Activated CD8-positive, alpha-beta T cell treated with anti-CD3 and anti-CD28 coated beads, Interleukin-2, amount 10 ng/mL, durations not matched to agents 7 days and 5 days (primary cell): ENCODE data around the gene PNP. TPM values are rescaled to one million over a fixed set of nuclear protein-coding genes. Genes with fewer than 3 reads are reported as not detected.

ENCODE experiments used
- ATAC-seq: fragments of 150-1000 bp; cut with Tn5 transposase; one replicate; pipeline ENCODE4 v1.10.0; 2021; ENCODE audit warnings: moderate library complexity
- CTCF ChIA-PET: fragments of 350-600 bp; sonication (Branson Sonifier 250); formaldehyde crosslinking; loops from one replicate; lab custom pipeline; 2021; ENCODE audit warnings: antibody characterized with exemption; lab: Charles Lee
- POLR2A ChIA-PET: fragments of 350-600 bp; sonication (Branson Sonifier 250); formaldehyde crosslinking; loops from one replicate; lab custom pipeline; 2021; ENCODE audit warnings: antibody characterized with exemption; lab: Charles Lee
- DNase-seq: peaks from one replicate; pipeline ENCODE4 v3.0.0-alpha.2; 2020
- H3K27ac Mint-ChIP-seq: one replicate; pipeline ENCODE4 v1.8.0; 2021; ENCODE audit warnings: mild to moderate bottlenecking, mixed read lengths
- H3K27me3 Mint-ChIP-seq: one replicate; pipeline ENCODE4 v1.8.0; 2021; ENCODE audit warnings: low read depth, mixed read lengths
- H3K36me3 Mint-ChIP-seq: one replicate; pipeline ENCODE4 v1.8.0; 2021; ENCODE audit warnings: low read depth, mixed read lengths
- H3K4me1 Mint-ChIP-seq: one replicate; pipeline ENCODE4 v1.8.0; 2021; ENCODE audit warnings: low read depth, mixed read lengths
- H3K4me3 Mint-ChIP-seq: one replicate; pipeline ENCODE4 v1.8.0; 2021; ENCODE audit warnings: mild to moderate bottlenecking, mixed read lengths
- H3K9me3 Mint-ChIP-seq: one replicate; pipeline ENCODE4 v1.8.0; 2022; ENCODE audit warnings: mixed read lengths; ENCODE audit not compliant: insufficient read depth
- total RNA-seq, 2 experiments: library from RNA; stranded (reverse); gene quantifications; one replicate each; pipeline ENCODE4 v1.2.3, GENCODE V29; 2021

The PNP gene
- total RNA-seq, 2 experiments from 2014 or later: 211 to 216 TPM

- ATAC-seq (peak; percentile 70), DNase-seq (no peak)
- Mint-ChIP-seq H3K36me3 (peaks cover 36% of the 10 kb centered on the region), H3K4me1 (peaks cover 33% of the 10 kb centered on the region), H3K4me3 (no peak overlapping the region), H3K9me3 (no peaks in the 10 kb centered on the region), H3K27ac (no peak overlapping the region), H3K27me3 (no peaks in the 10 kb centered on the region)
- POLR2A ChIA-PET: interaction anchor here (0.6 to 3.6 kb wide), 14 partner anchors 8 to 982 kb away, joined by 3 to 32 read pairs (median 6); partner anchors contain the start of genes CCNB1IP1, PARP2, PNP and TEP1
- CTCF ChIA-PET: interaction anchor here (1.2 to 3.0 kb wide), 8 partner anchors 8 to 158 kb away, joined by 3 to 30 read pairs (median 6); no protein-coding TSS in a partner anchor
These were observed 13.6 kb upstream of the PNP start for GRCh38 chr14:20455355-20456300.

- peaks cover 37% of the 10 kb centered on the region for H3K36me3 Mint-ChIP-seq
- no peak for DNase-seq
- POLR2A ChIA-PET: interaction anchor here (1.8 to 3.6 kb wide), 5 partner anchors 12 to 114 kb away, joined by 8 to 32 read pairs (median 14); partner anchors contain the start of genes PARP2, PNP and TEP1
- no peaks in the 10 kb centered on the region for H3K9me3 Mint-ChIP-seq
- CTCF ChIA-PET: interaction anchor here (2.9 to 3.0 kb wide), 2 partner anchors 40 to 42 kb away, joined by 10 to 30 read pairs; no protein-coding TSS in a partner anchor
- H3K4me3 Mint-ChIP-seq: no peak overlapping the region
- H3K27me3 Mint-ChIP-seq: peaks cover 2% of the 10 kb centered on the region
- H3K27ac Mint-ChIP-seq: peak overlapping the region; percentile 26
- peaks cover 36% of the 10 kb centered on the region for H3K4me1 Mint-ChIP-seq
- ATAC-seq: no peak
These were observed 12.2 kb upstream of the PNP start for GRCh38 chr14:20456971-20457370.

- Mint-ChIP-seq H3K27ac (no peak overlapping the region), H3K27me3 (peaks cover 2% of the 10 kb centered on the region), H3K4me1 (peaks cover 38% of the 10 kb centered on the region), H3K4me3 (no peak overlapping the region), H3K9me3 (no peaks in the 10 kb centered on the region), H3K36me3 (peaks cover 29% of the 10 kb centered on the region)
- POLR2A ChIA-PET: interaction anchor here (1.0 kb wide), 1 partner anchor 11 kb away, joined by 3 read pairs; no protein-coding TSS in a partner anchor
- DNase-seq (no peak), ATAC-seq (no peak)
- CTCF ChIA-PET: no interaction called here
These were observed 11.0 kb upstream of the PNP start for GRCh38 chr14:20458031-20458789.

- H3K4me1 Mint-ChIP-seq: peaks cover 38% of the 10 kb centered on the region
- ATAC-seq (no peak), DNase-seq (peak; percentile 59)
- H3K9me3 Mint-ChIP-seq: no peaks in the 10 kb centered on the region
- peak overlapping the region; percentile 91 for H3K27ac Mint-ChIP-seq
- peaks cover 2% of the 10 kb centered on the region for H3K27me3 Mint-ChIP-seq
- ChIA-PET CTCF (interaction anchor here (1.0 to 4.2 kb wide), 10 partner anchors 8 to 511 kb away, joined by 3 to 53 read pairs (median 6); partner anchors contain the start of gene TEP1), POLR2A (interaction anchor here (1.0 to 2.7 kb wide), 7 partner anchors 8 to 118 kb away, joined by 3 to 21 read pairs (median 5); partner anchors contain the start of genes PARP2 and PNP)
- H3K36me3 Mint-ChIP-seq: peaks cover 29% of the 10 kb centered on the region
- peak overlapping the region; percentile 90 for H3K4me3 Mint-ChIP-seq
These were observed 8.6 kb upstream of the PNP start for GRCh38 chr14:20460458-20461224.

GRCh38 chr14:20461225-20462141 is 7.7 kb upstream of the PNP start, which contains the start of gene PIP4P1:
TSS of gene PIP4P1 (minus strand) at chr14:20461434. CDS start at chr14:20461325, 109 bp downstream.
- Mint-ChIP-seq H3K4me1 (peaks cover 38% of the 10 kb centered on the region), H3K9me3 (no peaks in the 10 kb centered on the region), H3K4me3 (peak within 1 kb of the TSS; percentile 95), H3K36me3 (peaks cover 29% of the 10 kb centered on the region), H3K27ac (peak within 1 kb of the TSS; percentile 91), H3K27me3 (peaks cover 2% of the 10 kb centered on the region)
- ChIA-PET CTCF (interaction anchor here (1.0 to 4.2 kb wide), 10 partner anchors 8 to 510 kb away, joined by 3 to 53 read pairs (median 6); partner anchors contain the start of gene TEP1), POLR2A (interaction anchor here (0.7 to 2.7 kb wide), 10 partner anchors 8 to 118 kb away, joined by 3 to 21 read pairs (median 4); partner anchors contain the start of genes PARP2 and PNP)
- peak; percentile 97 for ATAC-seq
- DNase-seq: peak; percentile 99

- H3K36me3 Mint-ChIP-seq: peaks cover 38% of the 10 kb centered on the region
- POLR2A ChIA-PET: interaction anchor here (1.8 to 2.5 kb wide), 3 partner anchors 8 to 14 kb away, joined by 21 to 32 read pairs (median 27); partner anchors contain the start of genes APEX1, OSGEP and PIP4P1
- peak overlapping the region; percentile 94 for H3K27ac Mint-ChIP-seq
- H3K27me3 Mint-ChIP-seq: no peaks in the 10 kb centered on the region
- H3K4me1 Mint-ChIP-seq: peaks cover 29% of the 10 kb centered on the region
- DNase-seq (no peak), ATAC-seq (no peak)
- CTCF ChIA-PET: no interaction called here
- H3K4me3 Mint-ChIP-seq: peak overlapping the region; percentile 87
- H3K9me3 Mint-ChIP-seq: no peaks in the 10 kb centered on the region
These were observed 403 bp upstream of the PNP start for GRCh38 chr14:20468764-20469241.

- Mint-ChIP-seq H3K27me3 (no peaks in the 10 kb centered on the region), H3K36me3 (peaks cover 50% of the 10 kb centered on the region), H3K27ac (peak overlapping the region; percentile 94), H3K4me3 (peak overlapping the region; percentile 87), H3K9me3 (no peaks in the 10 kb centered on the region), H3K4me1 (peaks cover 42% of the 10 kb centered on the region)
- ChIA-PET CTCF (interaction anchor here (0.8 to 1.8 kb wide), 9 partner anchors 9 to 142 kb away, joined by 3 to 17 read pairs (median 4); partner anchors contain the start of gene PIP4P1), POLR2A (interaction anchor here (0.7 to 2.5 kb wide), 17 partner anchors 9 to 213 kb away, joined by 3 to 32 read pairs (median 4); partner anchors contain the start of genes APEX1, OSGEP, PARP2 and PIP4P1)
- DNase-seq: peak; percentile 65
- peak; percentile 25 for ATAC-seq
These were observed 840 bp downstream of the PNP start for GRCh38 chr14:20469890-20470602.

- H3K4me1 Mint-ChIP-seq: peaks cover 47% of the 10 kb centered on the region
- H3K27me3 Mint-ChIP-seq: no peaks in the 10 kb centered on the region
- POLR2A ChIA-PET: interaction anchor here (1.0 to 2.5 kb wide), 10 partner anchors 9 to 210 kb away, joined by 3 to 32 read pairs (median 10); partner anchors contain the start of genes APEX1, OSGEP, PARP2 and PIP4P1
- DNase-seq (no peak), ATAC-seq (no peak)
- H3K9me3 Mint-ChIP-seq: no peaks in the 10 kb centered on the region
- peak overlapping the region; percentile 87 for H3K4me3 Mint-ChIP-seq
- H3K27ac Mint-ChIP-seq: peak overlapping the region; percentile 94
- peaks cover 55% of the 10 kb centered on the region for H3K36me3 Mint-ChIP-seq
- CTCF ChIA-PET: interaction anchor here (1.0 to 1.8 kb wide), 8 partner anchors 9 to 143 kb away, joined by 3 to 17 read pairs (median 5); partner anchors contain the start of gene PIP4P1
These were observed 1.3 kb downstream of the PNP start for GRCh38 chr14:20470603-20470901.

- Mint-ChIP-seq H3K4me3 (peak overlapping the region; percentile 74), H3K9me3 (no peaks in the 10 kb centered on the region), H3K27me3 (no peaks in the 10 kb centered on the region), H3K4me1 (peaks cover 68% of the 10 kb centered on the region), H3K36me3 (peaks cover 76% of the 10 kb centered on the region), H3K27ac (peak overlapping the region; percentile 44)
- DNase-seq (no peak), ATAC-seq (no peak)
- ChIA-PET POLR2A (no interaction called here), CTCF (interaction anchor here (0.8 to 0.9 kb wide), 4 partner anchors 20 to 145 kb away, joined by 3 to 5 read pairs (median 3); no protein-coding TSS in a partner anchor)
These were observed 3.4 kb downstream of the PNP start for GRCh38 chr14:20472536-20473169.
